ENCODE results near the gene C1orf210.

C1orf210 gene

GRCh38 chr1:43285269-43285990 lies at the start of gene C1orf210:
TSS of gene C1orf210 (minus strand) at chr1:43285581. CDS start at chr1:43283270, 2,311 bp downstream.
- DNase-seq, result no peak

- no peak for DNase-seq
Measured at GRCh38 chr1:43334453-43335205, 49.2 kb upstream of the C1orf210 start.

- DNase-seq, result no peak
Measured at GRCh38 chr1:43331688-43332087, 46.3 kb upstream of the C1orf210 start.

GRCh38 chr1:43329995-43330751 lies 44.8 kb upstream of the C1orf210 start:
- DNase-seq, result peak; percentile 63

GRCh38 chr1:43327549-43328292 lies 42.3 kb upstream of the C1orf210 start:
- no peak for DNase-seq

- no peak for DNase-seq
Measured at GRCh38 chr1:43325381-43325780, 40.0 kb upstream of the C1orf210 start.

GRCh38 chr1:43324810-43325209 lies 39.4 kb upstream of the C1orf210 start:
- no peak for DNase-seq

GRCh38 chr1:43322506-43322905 lies 37.1 kb upstream of the C1orf210 start:
- no peak for DNase-seq

- DNase-seq, result no peak
Measured at GRCh38 chr1:43321331-43321891, 36.0 kb upstream of the C1orf210 start.

- DNase-seq, result no peak
Measured at GRCh38 chr1:43319766-43320165, 34.4 kb upstream of the C1orf210 start.

GRCh38 chr1:43319288-43319687 lies 33.9 kb upstream of the C1orf210 start:
- no peak for DNase-seq

GRCh38 chr1:43318831-43319230 lies 33.5 kb upstream of the C1orf210 start:
- DNase-seq, result no peak

- DNase-seq, result no peak
Measured at GRCh38 chr1:43317817-43318471, 32.6 kb upstream of the C1orf210 start.

- no peak for DNase-seq
Measured at GRCh38 chr1:43316738-43317520, 31.5 kb upstream of the C1orf210 start.

- DNase-seq, result no peak
Measured at GRCh38 chr1:43315963-43316737, 30.8 kb upstream of the C1orf210 start.

- no peak for DNase-seq
Measured at GRCh38 chr1:43315481-43315880, 30.1 kb upstream of the C1orf210 start.

GRCh38 chr1:43314233-43314632 lies 28.9 kb upstream of the C1orf210 start:
- no peak for DNase-seq

GRCh38 chr1:43313771-43314170 lies 28.4 kb upstream of the C1orf210 start:
- no peak for DNase-seq

GRCh38 chr1:43312663-43313515 lies 27.5 kb upstream of the C1orf210 start:
- no peak for DNase-seq

Data from femur (tissue), 1 donor.